GM12872 (cell line): ENCODE results near the gene TRRAP.

Source experiments
- TF ChIP-seq, protein P1 (sequence below): IDR thresholded peaks from 3 replicates; pipeline ENCODE4 v1.5.1; 2011; ENCODE audit warnings: low read depth, mild to moderate bottlenecking, low read length, moderate library complexity; ENCODE audit not compliant: insufficient read depth

The TRRAP gene

DNA sequence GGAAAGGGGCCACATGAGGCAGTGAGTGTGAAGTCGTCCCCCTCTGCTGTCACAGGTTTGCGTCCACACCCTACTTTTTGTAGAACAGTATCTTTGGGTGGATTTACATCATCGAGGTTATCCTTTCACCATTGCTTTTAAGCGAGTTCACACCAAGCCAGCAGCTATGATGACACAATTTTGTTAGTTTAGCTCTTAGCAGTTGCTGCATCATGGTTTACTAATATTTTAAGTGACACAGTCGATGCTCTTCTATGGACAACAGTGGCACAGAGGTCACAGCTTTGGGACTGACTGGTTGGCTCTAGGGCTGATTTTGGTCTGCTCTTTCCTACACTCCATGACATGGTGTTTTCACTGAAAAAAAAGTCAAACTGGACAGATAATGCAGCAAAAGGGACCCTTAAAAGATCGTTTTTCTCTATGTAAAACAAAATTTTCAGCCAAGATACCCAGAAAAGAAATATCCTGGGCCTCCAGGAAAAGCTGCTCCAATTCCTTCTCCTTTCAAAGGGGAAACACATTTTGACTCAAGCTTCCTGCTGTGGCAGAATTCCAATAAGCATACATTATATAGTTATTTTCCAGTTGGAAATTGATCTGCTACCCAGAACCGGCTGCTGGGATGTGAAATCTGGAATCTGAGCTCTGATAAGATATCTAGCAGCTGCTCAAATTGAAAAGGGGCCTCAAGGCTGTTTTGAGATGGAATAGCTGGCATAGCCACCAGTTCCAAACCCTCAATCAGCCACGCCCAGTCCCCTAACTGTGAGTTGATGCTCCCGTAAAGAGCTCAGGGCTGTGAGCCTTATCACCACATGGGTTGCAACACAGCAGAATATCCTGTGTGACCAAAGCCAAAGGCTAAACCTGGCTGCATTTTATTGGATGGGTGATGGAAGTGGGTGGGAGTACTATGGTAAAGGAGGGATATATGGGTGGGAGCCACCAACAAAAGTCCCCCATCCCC, 151.4 kb downstream of the TRRAP start:
- TF ChIP-seq, protein P1, sequence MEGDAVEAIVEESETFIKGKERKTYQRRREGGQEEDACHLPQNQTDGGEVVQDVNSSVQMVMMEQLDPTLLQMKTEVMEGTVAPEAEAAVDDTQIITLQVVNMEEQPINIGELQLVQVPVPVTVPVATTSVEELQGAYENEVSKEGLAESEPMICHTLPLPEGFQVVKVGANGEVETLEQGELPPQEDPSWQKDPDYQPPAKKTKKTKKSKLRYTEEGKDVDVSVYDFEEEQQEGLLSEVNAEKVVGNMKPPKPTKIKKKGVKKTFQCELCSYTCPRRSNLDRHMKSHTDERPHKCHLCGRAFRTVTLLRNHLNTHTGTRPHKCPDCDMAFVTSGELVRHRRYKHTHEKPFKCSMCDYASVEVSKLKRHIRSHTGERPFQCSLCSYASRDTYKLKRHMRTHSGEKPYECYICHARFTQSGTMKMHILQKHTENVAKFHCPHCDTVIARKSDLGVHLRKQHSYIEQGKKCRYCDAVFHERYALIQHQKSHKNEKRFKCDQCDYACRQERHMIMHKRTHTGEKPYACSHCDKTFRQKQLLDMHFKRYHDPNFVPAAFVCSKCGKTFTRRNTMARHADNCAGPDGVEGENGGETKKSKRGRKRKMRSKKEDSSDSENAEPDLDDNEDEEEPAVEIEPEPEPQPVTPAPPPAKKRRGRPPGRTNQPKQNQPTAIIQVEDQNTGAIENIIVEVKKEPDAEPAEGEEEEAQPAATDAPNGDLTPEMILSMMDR: no peak

DNA sequence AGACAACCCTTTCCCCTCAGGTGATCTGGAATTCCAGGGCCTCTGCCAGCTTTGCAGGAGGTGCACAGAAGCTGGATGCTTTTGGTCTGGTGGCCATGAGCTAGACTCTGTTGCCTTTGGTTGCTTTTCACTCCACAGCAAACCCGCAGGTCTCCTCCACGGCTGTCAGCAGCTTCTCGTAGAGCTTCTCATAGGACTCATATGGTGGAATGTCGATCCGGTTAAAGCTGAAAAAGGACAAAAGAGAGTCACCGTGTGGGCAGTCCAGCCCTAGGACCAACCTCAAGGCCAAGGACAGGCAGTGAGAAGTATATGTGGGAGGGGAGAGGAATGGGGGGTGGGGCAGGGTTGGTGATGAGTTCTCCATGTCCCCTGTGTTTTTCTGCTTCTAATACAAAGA, 152.1 kb downstream of the TRRAP start:
- TF ChIP-seq, protein P1: no peak

DNA sequence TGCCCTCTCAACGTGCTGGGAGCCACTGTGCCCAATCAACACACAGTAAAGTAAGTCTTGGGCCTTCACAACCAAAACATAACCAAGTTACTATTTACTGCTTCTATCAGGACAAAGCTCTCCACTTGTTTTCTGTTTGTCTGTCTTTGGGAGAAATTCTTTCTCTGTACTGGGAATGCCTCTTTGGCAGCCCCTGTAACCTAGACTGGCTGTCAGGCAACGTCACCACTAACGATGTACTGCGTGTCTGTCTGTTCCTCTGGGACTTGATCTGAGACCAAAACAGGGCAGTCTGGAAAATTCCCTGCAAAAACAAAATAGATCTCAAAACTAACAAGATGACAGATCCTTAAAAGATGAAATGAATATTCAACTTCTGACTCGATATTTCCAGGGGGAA, 152.6 kb downstream of the TRRAP start:
- TF ChIP-seq, protein P1: no peak

DNA sequence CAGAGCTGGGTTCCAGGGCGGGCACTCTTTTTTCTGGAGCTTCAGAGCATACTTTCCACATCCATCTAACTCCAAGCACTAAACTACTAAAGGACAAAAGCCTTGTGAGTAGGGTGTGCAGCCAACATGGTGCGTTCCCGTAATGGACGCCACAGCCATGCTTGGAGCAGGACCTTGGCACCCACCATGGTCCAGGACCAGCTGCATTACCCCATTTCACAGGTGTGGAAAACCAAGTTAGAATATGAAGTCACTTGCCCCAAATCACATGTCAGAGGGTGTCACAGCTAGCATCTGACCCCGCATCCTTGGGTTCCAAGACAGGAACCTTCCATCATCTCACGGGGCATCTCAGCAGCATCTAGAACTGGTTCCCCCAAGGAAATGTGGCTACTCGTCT, 153.2 kb downstream of the TRRAP start:
- TF ChIP-seq, protein P1: no peak

DNA sequence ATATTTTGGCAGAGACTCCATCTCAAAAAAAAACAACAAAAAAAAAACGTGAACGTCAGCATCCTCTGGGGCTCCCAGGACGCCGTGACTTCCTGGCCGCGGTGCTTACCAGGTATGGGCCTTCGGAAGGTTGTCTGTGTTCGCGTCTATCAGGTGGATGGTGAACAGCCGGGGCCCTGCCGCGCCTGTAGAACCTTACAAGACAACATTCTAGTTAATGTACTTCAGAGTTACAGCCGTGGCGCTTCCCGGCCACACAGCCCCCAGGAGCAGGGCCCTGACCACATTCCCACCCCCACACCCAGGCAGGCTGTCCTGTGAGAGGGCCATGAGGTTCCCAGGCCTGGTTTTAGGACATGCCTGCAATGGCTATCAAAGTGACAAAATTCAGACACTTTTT, 154.6 kb downstream of the TRRAP start:
- TF ChIP-seq, protein P1: no peak

DNA sequence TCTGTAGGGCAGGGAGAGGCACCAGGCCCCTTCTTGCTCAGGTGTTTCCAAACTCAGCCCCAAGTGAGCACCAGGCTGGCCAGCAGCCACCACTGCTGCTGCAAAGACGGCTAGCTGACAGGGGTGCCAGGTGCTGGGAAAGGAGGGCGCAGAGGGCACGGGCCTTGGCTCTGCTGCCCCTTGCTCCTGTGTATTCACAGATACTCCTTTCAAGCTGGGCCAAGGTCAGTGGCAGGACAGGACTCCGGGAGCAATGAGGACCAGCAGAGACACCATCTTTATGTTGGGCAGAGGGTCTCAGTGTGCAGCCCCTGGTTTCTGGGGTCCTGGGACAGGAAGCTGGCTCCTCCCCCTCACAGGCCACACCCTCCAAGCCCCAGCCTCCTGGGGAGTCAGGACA, 155.4 kb downstream of the TRRAP start:
- TF ChIP-seq, protein P1: no peak

DNA sequence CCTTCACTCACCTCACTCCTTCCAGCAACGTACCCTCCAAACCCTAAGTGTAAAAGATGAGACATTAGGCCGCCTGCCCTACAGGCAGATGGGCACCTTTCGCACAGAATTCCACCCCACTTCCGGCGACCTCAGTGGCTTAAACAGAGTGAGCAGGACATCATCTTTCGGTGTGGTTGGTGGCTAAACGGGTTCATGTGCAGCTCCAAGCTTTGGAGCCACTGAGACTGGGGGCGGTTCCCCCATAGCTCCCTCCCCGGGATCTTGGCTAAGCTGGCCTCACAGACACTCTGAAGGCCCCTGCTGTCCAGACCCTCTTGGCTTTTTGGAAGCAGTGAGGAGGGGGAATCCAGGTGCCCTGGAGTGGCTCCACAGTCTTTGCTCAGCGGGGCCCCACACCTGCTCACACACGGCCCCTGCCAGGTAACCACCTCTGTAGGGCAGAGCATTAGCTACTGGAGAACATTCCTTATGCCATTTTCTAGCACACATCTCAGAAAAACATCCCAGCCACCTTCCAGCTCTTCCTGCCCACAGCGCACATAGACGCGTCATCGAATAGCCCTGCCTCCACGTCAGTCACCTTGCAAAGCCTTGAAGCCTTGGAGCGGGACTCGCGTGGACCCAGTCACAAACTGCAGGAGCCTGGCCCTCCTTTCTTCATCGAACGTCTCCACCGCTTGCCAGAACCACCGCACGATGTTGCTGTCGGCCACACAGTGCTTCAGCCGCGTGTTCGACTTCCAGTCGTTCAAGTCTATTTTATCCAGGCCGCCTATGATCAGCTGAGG, 156.8 kb downstream of the TRRAP start:
- TF ChIP-seq, protein P1: no peak
